ENCODE results near the gene SPINT1.

SPINT1 gene

GRCh38 chr15:40904552-40905201 is 60.8 kb downstream of the SPINT1 start:
- 92% methylated on average over 7 of the region's 7 CpGs for WGBS
- Histone ChIP-seq H2BK12ac (ENCODE audit: low read length in 2 of 2) (no peak overlapping the region), H3K9me3 (ENCODE audit: control insufficient read depth, low read length) (no peaks in the 10 kb centered on the region)

GRCh38 chr15:40906091-40906990 is 62.5 kb downstream of the SPINT1 start:
- H3K4me2 ChIP-seq (ENCODE audit: low read length, poor library complexity, severe bottlenecking) = peak overlapping the region; percentile 64
- H2BK12ac ChIP-seq (ENCODE audit: low read length in 2 of 2) = peak overlapping the region; percentile 6 to 93
- H3K79me1 ChIP-seq (replicated peaks; ENCODE audit: low read length, poor library complexity, severe bottlenecking) = peaks cover 5% of the 10 kb centered on the region
- H3K27me3 ChIP-seq (ENCODE audit: control insufficient read depth in 1 of 2, insufficient read depth in 1 of 2, low read length in 2 of 2) = no peaks in the 10 kb centered on the region
- H3K18ac ChIP-seq (ENCODE audit: low read depth in 1 of 2, low read length in 2 of 2) = peak overlapping the region; percentile 84 to 90
- no peaks in the 10 kb centered on the region for H3K9me3 ChIP-seq (ENCODE audit: control insufficient read depth, low read length)
- peaks cover 40% of the 10 kb centered on the region for H3K4me1 ChIP-seq (ENCODE audit: control insufficient read depth, insufficient read depth, low read depth, low read length)
- peak overlapping the region; percentile 42 to 72 for H3K4me3 ChIP-seq (ENCODE audit: insufficient read depth in 1 of 2, low read depth in 1 of 2, low read length in 2 of 2)
- H3K14ac ChIP-seq (ENCODE audit: low read length in 2 of 2) = peak overlapping the region in 1 of 2 experiments; percentile 35
- peak overlapping the region; percentile 48 for H4K91ac ChIP-seq (ENCODE audit: low read length)
- peak overlapping the region; percentile 84 for H3K9ac ChIP-seq (ENCODE audit: low read length)
- H3K27ac ChIP-seq (ENCODE audit: low read length, poor library complexity, severe bottlenecking) = peak overlapping the region; percentile 59
- H3K4ac ChIP-seq (ENCODE audit: low read depth in 1 of 2, low read length in 2 of 2) = peak overlapping the region; percentile 40 to 88
- 8% methylated on average over 22 of the region's 36 CpGs for WGBS
- H2AK5ac ChIP-seq (ENCODE audit: low read length, severe bottlenecking) = peak overlapping the region; percentile 70
- peaks cover 27 to 32% of the 10 kb centered on the region in 2 experiments for H3K36me3 ChIP-seq (ENCODE audit: control insufficient read depth in 1 of 2, insufficient read depth in 2 of 2, low read depth in 1 of 2, low read length in 2 of 2)
- H2BK15ac ChIP-seq (ENCODE audit: low read depth, poor library complexity, severe bottlenecking) = peak overlapping the region; percentile 26
- no peak overlapping the region for H2BK5ac ChIP-seq (ENCODE audit: low read depth, low read length, poor library complexity, severe bottlenecking)
- DNase-seq = peak; percentile 96
- peak overlapping the region; percentile 29 for H2BK120ac ChIP-seq (ENCODE audit: low read depth, low read length)
- no peak overlapping the region for H2AFZ ChIP-seq (ENCODE audit: low read depth, low read length)
- peak overlapping the region in 1 of 2 experiments; percentile 17 for H3K23ac ChIP-seq (ENCODE audit: low read length in 2 of 2)
- H4K8ac ChIP-seq (ENCODE audit: low read length) = peak overlapping the region; percentile 54

More at GRCh38 chr15:40904552-40905201, 60.8 kb downstream of the SPINT1 start:
- Histone ChIP-seq H2AFZ (ENCODE audit: low read depth, low read length) (no peak overlapping the region), H3K79me1 (replicated peaks; ENCODE audit: low read length, poor library complexity, severe bottlenecking) (peaks cover 9% of the 10 kb centered on the region), H3K14ac (ENCODE audit: low read length in 2 of 2) (no peak overlapping the region), H3K4ac (ENCODE audit: low read depth in 1 of 2, low read length in 2 of 2) (no peak overlapping the region), H3K23ac (ENCODE audit: low read length in 2 of 2) (no peak overlapping the region), H3K18ac (ENCODE audit: low read depth in 1 of 2, low read length in 2 of 2) (no peak overlapping the region), H3K9ac (ENCODE audit: low read length) (no peak overlapping the region), H3K36me3 (ENCODE audit: control insufficient read depth in 1 of 2, insufficient read depth in 2 of 2, low read depth in 1 of 2, low read length in 2 of 2) (peaks cover 43% of the 10 kb centered on the region in 2 experiments), H3K4me2 (ENCODE audit: low read length, poor library complexity, severe bottlenecking) (no peak overlapping the region), H2BK120ac (ENCODE audit: low read depth, low read length) (no peak overlapping the region), H2AK5ac (ENCODE audit: low read length, severe bottlenecking) (no peak overlapping the region), H3K4me3 (ENCODE audit: insufficient read depth in 1 of 2, low read depth in 1 of 2, low read length in 2 of 2) (no peak overlapping the region), H3K4me1 (ENCODE audit: control insufficient read depth, insufficient read depth, low read depth, low read length) (peaks cover 37% of the 10 kb centered on the region), H2BK15ac (ENCODE audit: low read depth, poor library complexity, severe bottlenecking) (no peak overlapping the region), H3K27me3 (ENCODE audit: control insufficient read depth in 1 of 2, insufficient read depth in 1 of 2, low read length in 2 of 2) (no peaks in the 10 kb centered on the region), H2BK5ac (ENCODE audit: low read depth, low read length, poor library complexity, severe bottlenecking) (no peak overlapping the region), H4K8ac (ENCODE audit: low read length) (no peak overlapping the region), H4K91ac (ENCODE audit: low read length) (no peak overlapping the region), H3K27ac (ENCODE audit: low read length, poor library complexity, severe bottlenecking) (no peak overlapping the region)
- no peak for DNase-seq

DNA sequence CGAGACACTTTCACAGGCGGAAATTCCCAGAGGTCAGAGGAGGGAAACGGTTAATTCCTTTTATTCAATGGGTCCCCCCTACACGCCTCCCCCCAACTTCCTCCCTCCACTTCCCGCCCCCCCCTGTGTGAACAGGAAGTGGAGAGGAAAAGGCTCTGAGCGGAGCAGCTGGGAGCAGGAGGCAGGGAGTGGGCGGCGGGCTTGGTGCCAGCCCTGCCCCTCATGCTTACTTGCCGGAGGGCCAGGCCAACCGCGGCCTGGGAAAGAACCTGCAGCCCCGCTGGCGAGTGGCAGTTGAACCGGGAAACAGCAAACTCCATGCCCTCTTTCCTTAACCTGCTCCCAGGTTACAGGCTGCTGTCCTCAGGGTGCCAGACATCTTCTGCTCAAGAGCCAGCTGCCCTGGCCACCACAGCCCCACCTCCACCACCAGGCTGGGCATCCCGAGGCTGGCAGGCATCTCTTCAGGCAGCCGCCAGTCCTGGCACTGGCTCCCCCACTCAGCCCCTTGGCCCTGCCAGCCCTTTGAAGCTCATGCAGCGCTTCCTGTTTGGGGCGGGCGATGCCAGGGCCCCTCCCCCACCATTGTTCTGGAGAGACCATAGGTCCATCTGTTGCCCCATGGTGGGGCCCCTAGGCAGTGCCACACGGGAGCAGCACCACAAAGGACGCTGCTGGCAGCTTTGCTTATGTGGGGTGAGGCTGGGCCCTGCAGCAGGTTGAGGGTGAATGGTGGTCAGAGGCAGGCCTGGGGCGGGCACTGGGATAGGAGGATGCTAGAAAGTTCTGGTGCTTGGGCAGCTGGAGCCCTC is 63.3 kb downstream of the SPINT1 start:
- peak; percentile 44 for DNase-seq
- H3K9me3 ChIP-seq (ENCODE audit: control insufficient read depth, low read length) = no peaks in the 10 kb centered on the region
- peak overlapping the region; percentile 37 to 88 for H3K4ac ChIP-seq (ENCODE audit: low read depth in 1 of 2, low read length in 2 of 2)
- H3K23ac ChIP-seq (ENCODE audit: low read length in 2 of 2) = no peak overlapping the region
- peaks cover 5% of the 10 kb centered on the region for H3K79me1 ChIP-seq (replicated peaks; ENCODE audit: low read length, poor library complexity, severe bottlenecking)
- no peak overlapping the region for H2BK5ac ChIP-seq (ENCODE audit: low read depth, low read length, poor library complexity, severe bottlenecking)
- peaks cover 40% of the 10 kb centered on the region for H3K4me1 ChIP-seq (ENCODE audit: control insufficient read depth, insufficient read depth, low read depth, low read length)
- no peaks in the 10 kb centered on the region for H3K27me3 ChIP-seq (ENCODE audit: control insufficient read depth in 1 of 2, insufficient read depth in 1 of 2, low read length in 2 of 2)
- H3K36me3 ChIP-seq (ENCODE audit: control insufficient read depth in 1 of 2, insufficient read depth in 2 of 2, low read depth in 1 of 2, low read length in 2 of 2) = peaks cover 23 to 31% of the 10 kb centered on the region in 2 experiments
- peak overlapping the region; percentile 84 for H3K9ac ChIP-seq (ENCODE audit: low read length)
- H2BK120ac ChIP-seq (ENCODE audit: low read depth, low read length) = peak overlapping the region; percentile 45
- H3K4me3 ChIP-seq (ENCODE audit: insufficient read depth in 1 of 2, low read depth in 1 of 2, low read length in 2 of 2) = peak overlapping the region; percentile 42 to 72
- H3K4me2 ChIP-seq (ENCODE audit: low read length, poor library complexity, severe bottlenecking) = peak overlapping the region; percentile 64
- no peak overlapping the region for H2AFZ ChIP-seq (ENCODE audit: low read depth, low read length)
- peak overlapping the region; percentile 74 for H4K8ac ChIP-seq (ENCODE audit: low read length)
- no peak overlapping the region for H2AK5ac ChIP-seq (ENCODE audit: low read length, severe bottlenecking)
- H4K91ac ChIP-seq (ENCODE audit: low read length) = peak overlapping the region; percentile 58
- 59% methylated on average over 18 of the region's 22 CpGs for WGBS
- H2BK12ac ChIP-seq (ENCODE audit: low read length in 2 of 2) = peak overlapping the region in 1 of 2 experiments; percentile 9
- H3K14ac ChIP-seq (ENCODE audit: low read length in 2 of 2) = no peak overlapping the region
- H2BK15ac ChIP-seq (ENCODE audit: low read depth, poor library complexity, severe bottlenecking) = peak overlapping the region; percentile 62
- peak overlapping the region; percentile 84 to 90 for H3K18ac ChIP-seq (ENCODE audit: low read depth in 1 of 2, low read length in 2 of 2)
- H3K27ac ChIP-seq (ENCODE audit: low read length, poor library complexity, severe bottlenecking) = peak overlapping the region; percentile 58

All from mesenchymal stem cell (in vitro differentiated cells and primary cell).